BLaER1 treated with 17β-estradiol and CSF1 and Interleukin-3, amounts not matched to agents 10 nM and 100 nM (cell line): ENCODE measurements around the gene KCNQ2.

Experiments
- H3K27ac ChIP-seq, 11 experiments: shearing (Covaris generic); formaldehyde crosslinking; 2 replicates each; pipeline ENCODE4 v1.8.1; 2022
- H3K27me3 ChIP-seq, 11 experiments: shearing (Covaris generic); formaldehyde crosslinking; 2 replicates each; pipeline ENCODE4 v1.8.1; 2022
- H3K36me3 ChIP-seq, 11 experiments: shearing (Covaris generic); formaldehyde crosslinking; 2 replicates each; pipeline ENCODE4 v1.8.1; 2022
- H3K4me1 ChIP-seq, 10 experiments: shearing (Covaris generic); formaldehyde crosslinking; 2 replicates each; pipeline ENCODE4 v1.8.1; 2022
- H3K4me2 ChIP-seq, 11 experiments: shearing (Covaris generic); formaldehyde crosslinking; 2 replicates each; pipeline ENCODE4 v1.8.1; 2022
- H3K4me3 ChIP-seq, 10 experiments: shearing (Covaris generic); formaldehyde crosslinking; 2 replicates each; pipeline ENCODE4 v1.8.1; 2022
- H3K9ac ChIP-seq, 11 experiments: shearing (Covaris generic); formaldehyde crosslinking; 2 replicates each; pipeline ENCODE4 v1.8.1; 2022
- H3K9me3 ChIP-seq, 11 experiments: shearing (Covaris generic); formaldehyde crosslinking; replicated peaks in 1 of 11; 2 replicates each; pipeline ENCODE4 v1.8.1; 2022
- H4K20me1 ChIP-seq, 11 experiments: shearing (Covaris generic); formaldehyde crosslinking; 2 replicates each; pipeline ENCODE4 v1.8.1; 2022
- Cebpa-rat ChIP-seq, 11 experiments: shearing (Covaris generic); IDR thresholded peaks; 2 replicates each; pipeline ENCODE4 v1.8.1; 2022

KCNQ2 gene

DNA sequence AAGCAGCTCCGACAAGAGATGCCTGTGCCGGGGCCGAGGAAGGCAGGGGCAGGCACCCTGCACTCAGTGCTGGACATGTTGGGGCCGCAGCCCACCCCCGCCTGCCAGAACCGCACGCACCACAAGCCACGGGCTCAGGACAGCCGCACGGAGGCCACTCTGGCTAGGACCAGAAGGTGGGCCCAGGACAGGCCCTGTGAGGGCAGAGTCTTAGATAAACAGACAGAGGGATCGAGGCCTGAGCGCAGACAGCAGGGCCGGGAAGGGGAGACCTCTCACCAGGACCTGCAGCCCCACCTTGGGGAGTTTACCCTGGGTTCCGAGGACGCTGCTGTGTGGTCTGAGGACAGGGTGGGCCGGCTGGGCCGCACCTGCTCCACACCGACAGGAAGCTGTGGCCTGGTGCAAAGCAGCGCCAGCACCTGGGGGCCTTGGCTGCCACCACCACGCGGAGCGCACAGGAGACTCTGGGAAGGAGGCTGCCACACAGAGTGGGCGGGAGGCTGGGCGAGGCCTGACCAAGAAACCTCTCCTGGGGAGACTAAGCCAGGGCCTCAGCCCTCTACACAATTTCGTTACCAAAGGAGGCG, 32.0 kb downstream of the KCNQ2 start:
- Histone ChIP-seq H3K27me3 (peaks cover 0 to 25% (median 0%) of the 10 kb centered on the region in 11 experiments; a peak in 4 of 22 replicates), H3K27ac (no peak overlapping the region), H3K4me3 (no peak overlapping the region), H3K4me1 (peaks cover 25 to 87% (median 54%) of the 10 kb centered on the region in 10 experiments), H3K36me3 (no peaks in the 10 kb centered on the region), H3K4me2 (peak overlapping the region in 10 of 11 experiments; percentile 81 to 95 (median 84); a peak in 19 of 22 replicates), H4K20me1 (peaks cover 0 to 32% (median 12%) of the 10 kb centered on the region in 11 experiments; a peak in 14 of 22 replicates), H3K9ac (peak overlapping the region in 1 of 11 experiments; percentile 7; a peak in 2 of 22 replicates), H3K9me3 (no peaks in the 10 kb centered on the region)
- TF ChIP-seq Cebpa-rat (IDR thresholded peaks at IDR 0.05): no peak

DNA sequence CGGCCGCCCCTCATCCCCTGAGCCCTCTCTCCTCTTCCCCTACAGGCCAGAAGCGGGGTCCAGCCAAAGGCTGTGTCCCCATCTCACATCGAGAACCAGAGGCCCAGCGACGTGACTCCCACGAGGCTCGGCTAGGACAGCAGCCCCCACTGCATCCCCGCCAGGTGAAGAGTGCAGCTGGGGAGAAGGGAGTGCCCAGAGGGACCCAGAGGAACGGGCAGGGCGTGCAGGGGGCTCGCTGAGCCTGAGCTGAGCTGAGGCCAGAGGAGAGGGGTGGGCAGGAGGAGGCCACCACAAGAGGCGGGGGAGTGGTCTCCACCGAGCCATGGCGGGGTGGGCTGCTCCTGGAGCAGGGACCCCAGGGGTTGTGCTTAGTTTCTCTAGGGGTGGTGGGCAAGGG, 32.6 kb downstream of the KCNQ2 start:
- Histone ChIP-seq H3K27me3 (peaks cover 0 to 24% (median 0%) of the 10 kb centered on the region in 11 experiments; a peak in 4 of 22 replicates), H3K4me2 (peak overlapping the region in 8 of 11 experiments; percentile 82 to 95 (median 85); a peak in 14 of 22 replicates), H3K27ac (no peak overlapping the region), H4K20me1 (peaks cover 0 to 32% (median 12%) of the 10 kb centered on the region in 11 experiments; a peak in 14 of 22 replicates), H3K4me1 (peaks cover 19 to 87% (median 49%) of the 10 kb centered on the region in 10 experiments), H3K9me3 (no peaks in the 10 kb centered on the region), H3K4me3 (no peak overlapping the region), H3K36me3 (no peaks in the 10 kb centered on the region), H3K9ac (peak overlapping the region in 1 of 11 experiments; percentile 29; a peak in 1 of 22 replicates)
- no peak for TF ChIP-seq Cebpa-rat (IDR thresholded peaks at IDR 0.05)

DNA sequence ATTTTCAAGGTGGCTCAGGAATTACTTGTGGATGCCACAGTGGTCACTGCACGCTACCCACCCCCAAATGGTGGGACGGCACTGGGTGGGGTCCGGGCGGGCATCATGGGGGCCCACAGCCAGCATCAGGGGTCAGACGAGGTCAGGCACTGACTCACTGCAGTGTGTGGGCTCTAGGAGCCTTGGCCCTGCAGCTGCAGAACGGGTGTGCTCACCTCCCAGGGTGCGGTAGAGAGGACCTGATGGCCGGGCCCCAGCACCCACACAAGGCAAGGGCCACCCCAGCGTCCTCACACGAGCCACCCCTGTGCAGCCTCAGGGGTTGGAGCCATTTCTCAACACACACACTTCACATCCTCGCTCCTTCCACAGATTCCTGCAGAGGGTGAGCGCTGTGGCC, 34.3 kb downstream of the KCNQ2 start:
- peak overlapping the region in 2 of 11 experiments; percentile 12 to 40; a peak in 3 of 22 replicates for H3K4me2 ChIP-seq
- peaks cover 0 to 32% (median 14%) of the 10 kb centered on the region in 11 experiments; a peak in 15 of 22 replicates for H3K27me3 ChIP-seq
- H3K9ac ChIP-seq: no peak overlapping the region
- H3K27ac ChIP-seq: no peak overlapping the region
- no peak overlapping the region for H3K4me3 ChIP-seq
- H3K36me3 ChIP-seq: no peaks in the 10 kb centered on the region
- peaks cover 0 to 43% (median 15%) of the 10 kb centered on the region in 11 experiments; a peak in 14 of 22 replicates for H4K20me1 ChIP-seq
- TF ChIP-seq Cebpa-rat (IDR thresholded peaks at IDR 0.05): no peak
- H3K9me3 ChIP-seq: no peaks in the 10 kb centered on the region
- H3K4me1 ChIP-seq: peaks cover 31 to 90% (median 52%) of the 10 kb centered on the region in 10 experiments

DNA sequence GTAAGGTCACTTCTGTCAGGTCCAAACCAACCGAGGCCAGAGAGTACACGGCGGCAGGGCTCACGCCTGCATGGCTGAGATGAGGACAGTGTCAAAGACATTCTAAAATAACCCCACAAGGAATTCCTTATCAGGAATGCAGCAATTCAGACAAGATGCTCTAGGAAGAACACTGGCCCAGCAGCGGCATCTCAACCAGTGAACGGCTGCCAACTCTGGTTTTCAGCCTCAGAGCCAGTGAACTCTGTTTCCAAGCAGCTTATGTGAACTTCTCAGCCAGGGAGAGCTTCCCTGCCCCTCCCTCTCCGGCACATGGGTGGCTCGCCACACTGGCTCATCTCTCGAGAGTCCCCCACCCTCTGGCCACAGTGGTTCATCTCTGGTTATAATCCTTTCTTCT, 36.9 kb downstream of the KCNQ2 start:
- H3K27me3 ChIP-seq: peaks cover 0 to 28% (median 15%) of the 10 kb centered on the region in 11 experiments; a peak in 15 of 22 replicates
- H3K27ac ChIP-seq: no peak overlapping the region
- H3K4me3 ChIP-seq: no peak overlapping the region
- H3K4me2 ChIP-seq: 0 out of 22 replicates have a peak overlapping the region, but pooled peaks of 3 of the 11 experiments have one; percentile 1 to 82 (median 16)
- no peak overlapping the region for H3K9ac ChIP-seq
- no peak for TF ChIP-seq Cebpa-rat (IDR thresholded peaks at IDR 0.05)
- peaks cover 20 to 76% (median 35%) of the 10 kb centered on the region in 10 experiments for H3K4me1 ChIP-seq
- no peaks in the 10 kb centered on the region for H3K9me3 ChIP-seq
- peaks cover 0 to 40% (median 8%) of the 10 kb centered on the region in 11 experiments; a peak in 10 of 22 replicates for H4K20me1 ChIP-seq
- no peaks in the 10 kb centered on the region for H3K36me3 ChIP-seq

DNA sequence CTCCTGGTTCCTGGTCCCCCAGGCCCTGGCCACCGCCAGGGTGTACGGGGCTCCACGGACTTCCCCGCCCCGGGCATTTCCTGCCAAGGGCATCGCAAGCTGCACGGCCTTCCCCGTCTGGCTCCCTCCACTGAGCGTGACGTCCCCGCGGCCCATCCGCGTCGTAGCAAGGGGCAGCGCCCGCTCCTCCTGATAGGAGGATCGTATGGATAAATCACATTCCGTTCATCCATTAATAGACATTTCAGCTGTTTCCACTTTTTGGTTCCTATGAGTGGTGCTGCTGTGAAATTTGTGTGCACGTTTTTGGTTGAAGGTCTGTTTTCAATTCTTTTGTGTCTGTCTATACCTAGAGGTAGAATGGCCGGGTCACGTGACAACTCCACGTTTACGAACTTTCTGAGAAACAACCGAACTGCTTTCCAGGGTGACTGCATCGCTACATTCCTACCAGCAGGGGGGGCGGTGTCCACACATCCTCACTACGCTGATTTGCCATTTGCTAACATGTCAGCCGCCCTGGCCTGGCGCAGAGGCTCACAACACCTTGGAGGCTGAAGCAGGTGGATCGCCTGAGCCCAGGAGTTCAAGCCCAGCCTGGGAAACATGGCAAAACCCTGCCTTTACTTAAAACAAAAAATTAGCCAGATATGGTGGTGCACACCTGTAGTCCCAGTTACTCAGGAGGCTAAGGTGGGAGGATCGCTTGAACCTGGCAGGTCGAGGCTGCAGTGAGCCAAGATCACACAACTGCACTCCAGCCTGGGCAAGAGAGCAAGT, 37.7 kb downstream of the KCNQ2 start:
- Histone ChIP-seq H3K4me2 (peak overlapping the region; percentile 46 to 86 (median 77)), H3K4me1 (peaks cover 20 to 69% (median 29%) of the 10 kb centered on the region in 10 experiments), H4K20me1 (peaks cover 0 to 40% (median 6%) of the 10 kb centered on the region in 11 experiments; a peak in 10 of 22 replicates), H3K36me3 (no peaks in the 10 kb centered on the region), H3K27ac (no peak overlapping the region), H3K4me3 (no peak overlapping the region; a peak in 1 of 20 replicates), H3K27me3 (peaks cover 0 to 28% (median 15%) of the 10 kb centered on the region in 11 experiments; a peak in 15 of 22 replicates), H3K9me3 (no peaks in the 10 kb centered on the region), H3K9ac (peak overlapping the region in 1 of 11 experiments; percentile 22; a peak in 1 of 22 replicates)
- TF ChIP-seq Cebpa-rat (IDR thresholded peaks at IDR 0.05): no peak

DNA sequence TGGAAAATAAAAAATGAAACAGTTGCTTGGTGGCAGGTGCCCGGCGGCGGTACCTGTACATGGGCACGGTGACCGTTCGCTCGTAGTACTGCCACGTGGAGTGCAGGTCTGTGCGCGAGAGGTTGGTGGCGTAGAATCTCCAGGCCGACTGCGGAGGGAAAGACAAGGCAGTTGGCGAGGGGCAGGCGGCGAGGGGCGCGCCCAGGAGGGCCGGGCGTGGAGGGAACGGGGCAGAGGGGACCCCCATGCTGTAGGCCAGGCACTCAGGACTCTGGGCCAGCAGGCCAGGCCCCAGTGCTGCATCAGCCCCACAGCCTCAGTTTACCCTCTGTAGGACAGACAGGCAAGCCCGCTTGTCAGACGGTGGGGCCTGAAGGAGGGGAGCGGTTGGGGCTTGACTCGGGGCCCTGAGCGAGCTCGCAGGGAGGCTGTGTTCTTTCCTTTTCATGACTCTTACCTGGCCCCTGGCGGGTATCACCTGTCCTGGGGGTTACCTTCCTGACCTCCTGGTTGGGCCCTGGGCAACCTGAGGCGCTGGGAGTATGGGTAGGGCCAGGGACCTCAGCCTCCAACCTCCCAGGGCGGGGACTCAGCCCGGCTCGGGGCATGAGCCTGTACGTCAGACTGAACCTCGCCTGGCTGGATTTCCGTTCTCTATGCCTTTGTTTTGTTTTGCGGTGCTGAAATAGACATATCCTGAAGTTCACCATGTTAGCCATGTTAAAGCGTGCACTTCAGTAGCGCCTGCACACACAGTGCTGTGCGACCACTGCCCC, 38.5 kb downstream of the KCNQ2 start:
- H3K27me3 ChIP-seq: peaks cover 0 to 28% (median 15%) of the 10 kb centered on the region in 11 experiments; a peak in 14 of 22 replicates
- TF ChIP-seq Cebpa-rat (IDR thresholded peaks at IDR 0.05): no peak

DNA sequence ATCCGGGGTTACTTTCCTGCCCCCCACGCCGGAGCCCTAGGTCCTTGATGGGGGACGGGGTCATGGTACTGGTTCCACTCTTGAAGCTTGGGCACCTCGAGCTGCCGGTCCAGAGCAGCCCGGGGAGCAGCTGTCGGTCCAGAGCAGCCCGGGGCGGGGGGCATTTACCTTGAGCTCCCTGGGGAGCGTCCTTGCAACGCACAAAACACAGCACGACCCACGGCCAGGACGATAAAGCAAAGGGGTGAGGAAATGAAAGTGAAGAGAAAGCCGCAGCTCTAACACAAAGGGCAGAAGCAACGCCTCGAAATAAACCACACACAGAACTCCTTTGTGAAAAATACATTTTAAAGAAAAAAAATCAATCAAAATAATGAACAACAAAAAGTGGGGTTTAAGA, 39.1 kb downstream of the KCNQ2 start:
- Histone ChIP-seq H3K36me3 (no peaks in the 10 kb centered on the region), H3K4me2 (peak overlapping the region; percentile 39 to 86 (median 77); a peak in 21 of 22 replicates), H3K9me3 (no peaks in the 10 kb centered on the region), H3K4me3 (no peak overlapping the region), H3K4me1 (peaks cover 20 to 57% (median 28%) of the 10 kb centered on the region in 10 experiments), H4K20me1 (peaks cover 0 to 36% (median 4%) of the 10 kb centered on the region in 11 experiments; a peak in 9 of 22 replicates), H3K27me3 (peaks cover 0 to 28% (median 15%) of the 10 kb centered on the region in 11 experiments; a peak in 14 of 22 replicates), H3K27ac (no peak overlapping the region), H3K9ac (peak overlapping the region in 1 of 11 experiments; percentile 29; a peak in 2 of 22 replicates)
- no peak for TF ChIP-seq Cebpa-rat (IDR thresholded peaks at IDR 0.05)

More for the DNA sequence above, 38.5 kb downstream of the KCNQ2 start:
- H3K4me3 ChIP-seq: no peak overlapping the region
- H3K9me3 ChIP-seq: no peaks in the 10 kb centered on the region
- peaks cover 0 to 33% (median 4%) of the 10 kb centered on the region in 11 experiments; a peak in 9 of 22 replicates for H4K20me1 ChIP-seq
- H3K36me3 ChIP-seq: no peaks in the 10 kb centered on the region
- peaks cover 20 to 60% (median 29%) of the 10 kb centered on the region in 10 experiments for H3K4me1 ChIP-seq
- H3K27ac ChIP-seq: no peak overlapping the region
- H3K4me2 ChIP-seq: peak overlapping the region; percentile 46 to 86 (median 77)
- no peak overlapping the region; a peak in 1 of 22 replicates for H3K9ac ChIP-seq
